Mesendoderm (in vitro differentiated cells): ENCODE data around the gene ALPP.

ENCODE experiments used
- DNase-seq: peaks from one replicate; pipeline ENCODE4 v3.0.0; 2013
- H2AK5ac ChIP-seq: 2 replicates; pipeline ENCODE4 v1.6.1; 2013; ENCODE audit warnings: low read length, inconsistent platforms
- H2BK120ac ChIP-seq: 2 replicates; pipeline ENCODE4 v1.6.1; 2013; ENCODE audit warnings: low read depth, mild to moderate bottlenecking, low read length, moderate library complexity, mixed read lengths
- H2BK15ac ChIP-seq: replicated peaks from 2 replicates; pipeline ENCODE4 v1.6.1; 2013; ENCODE audit warnings: low read depth, mild to moderate bottlenecking, moderate library complexity
- H2BK5ac ChIP-seq: 2 replicates; pipeline ENCODE4 v1.6.1; 2013; ENCODE audit warnings: low read length, inconsistent platforms
- H3K18ac ChIP-seq: 2 replicates; pipeline ENCODE4 v1.6.1; 2013; ENCODE audit warnings: mild to moderate bottlenecking, low read length, mixed read lengths
- H3K23ac ChIP-seq: one replicate; pipeline ENCODE4 v1.6.1; 2013; ENCODE audit warnings: low read length
- H3K27ac ChIP-seq: 2 replicates; pipeline ENCODE4 v1.5.1; 2013; ENCODE audit warnings: low read depth, mild to moderate bottlenecking, inconsistent platforms, low read length, moderate library complexity
- H3K27me3 ChIP-seq: 2 replicates; pipeline ENCODE4 v1.6.1; 2013; ENCODE audit warnings: low read length, control low read depth, mild to moderate bottlenecking, inconsistent platforms; ENCODE audit not compliant: insufficient read depth, poor library complexity
- H3K36me3 ChIP-seq: 2 replicates; pipeline ENCODE4 v1.6.1; 2013; ENCODE audit warnings: low read length, inconsistent platforms; ENCODE audit not compliant: control insufficient read depth, insufficient read depth
- H3K4ac ChIP-seq: one replicate; pipeline ENCODE4 v1.6.1; 2013; ENCODE audit warnings: low read depth, mild to moderate bottlenecking, low read length, moderate library complexity
- H3K4me1 ChIP-seq: 2 replicates; pipeline ENCODE4 v1.6.1; 2013; ENCODE audit warnings: low read depth, low read length, inconsistent platforms; ENCODE audit not compliant: control insufficient read depth
- H3K4me2 ChIP-seq: 2 replicates; pipeline ENCODE4 v1.6.1; 2013; ENCODE audit warnings: low read length
- H3K4me3 ChIP-seq: 2 replicates; pipeline ENCODE4 v1.5.1; 2013; ENCODE audit warnings: mild to moderate bottlenecking, low read length
- H3K56ac ChIP-seq: one replicate; pipeline ENCODE4 v1.6.1; 2013; ENCODE audit warnings: low read length
- H3K79me1 ChIP-seq: 2 replicates; pipeline ENCODE4 v1.6.1; 2013; ENCODE audit warnings: low read length, inconsistent platforms
- H3K79me2 ChIP-seq: 2 replicates; pipeline ENCODE4 v1.6.1; 2013; ENCODE audit warnings: mild to moderate bottlenecking, low read length; ENCODE audit not compliant: control insufficient read depth, insufficient read depth
- H3K9ac ChIP-seq: 2 replicates; pipeline ENCODE4 v1.6.1; 2013; ENCODE audit warnings: low read length, inconsistent platforms
- H4K5ac ChIP-seq: one replicate; pipeline ENCODE4 v1.6.1; 2013; ENCODE audit warnings: low read length
- H4K8ac ChIP-seq: one replicate; pipeline ENCODE4 v1.6.1; 2013; ENCODE audit warnings: low read depth, mild to moderate bottlenecking, control low read depth, low read length, moderate library complexity
- WGBS: extraction: QIAGEN DNeasy Blood & Tissue Kit; methylation state at CpG from one replicate; pipeline ENCODE4 v1.1.7; 2013; ENCODE audit warnings: low lambda C conversion rate, missing lambda C conversion rate; ENCODE audit not compliant: insufficient coverage; ENCODE audit errors: extremely low coverage; 5-methylcytosine and 5-hydroxymethylcytosine counted together

ALPP gene

DNA sequence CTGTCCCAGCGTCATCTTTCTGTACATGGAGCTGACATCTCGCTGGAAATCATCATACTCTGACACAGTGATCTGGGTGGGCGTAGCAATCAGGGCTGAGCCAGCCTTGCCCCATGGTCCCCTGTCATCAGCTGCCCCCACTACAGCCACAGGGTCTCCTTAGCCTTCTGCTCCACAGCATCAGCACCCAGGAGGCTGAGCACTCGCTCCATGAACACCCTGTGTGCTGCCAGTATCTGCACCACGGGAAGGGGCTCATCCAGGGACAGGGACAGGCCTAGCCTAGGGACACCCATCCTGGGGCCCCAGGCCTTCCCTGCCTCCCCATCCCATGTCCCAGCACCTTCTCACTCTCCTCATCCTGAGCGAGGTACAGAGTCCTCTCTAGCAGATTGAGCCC is 39.5 kb downstream of the ALPP start:
- no CpG with 5 or more reads among the region's 6 CpGs for WGBS
- H3K9ac ChIP-seq, result no peak overlapping the region
- H3K27ac ChIP-seq, result no peak overlapping the region
- H3K18ac ChIP-seq, result no peak overlapping the region
- H3K79me2 ChIP-seq, result no peaks in the 10 kb centered on the region
- DNase-seq, result no peak
- H2AK5ac ChIP-seq, result no peak overlapping the region
- no peaks in the 10 kb centered on the region for H3K36me3 ChIP-seq
- H2BK120ac ChIP-seq, result no peak overlapping the region
- H3K79me1 ChIP-seq, result no peaks in the 10 kb centered on the region
- no peak overlapping the region for H3K4ac ChIP-seq
- no peak overlapping the region for H4K8ac ChIP-seq
- no peak overlapping the region for H3K4me2 ChIP-seq
- no peak overlapping the region for H4K5ac ChIP-seq
- H3K23ac ChIP-seq, result no peak overlapping the region
- H3K4me1 ChIP-seq, result no peaks in the 10 kb centered on the region
- H3K27me3 ChIP-seq, result peaks cover 43% of the 10 kb centered on the region
- H3K4me3 ChIP-seq, result no peak overlapping the region
- H2BK15ac ChIP-seq, result no peak overlapping the region
- H3K56ac ChIP-seq, result no peak overlapping the region
- no peak overlapping the region for H2BK5ac ChIP-seq

DNA sequence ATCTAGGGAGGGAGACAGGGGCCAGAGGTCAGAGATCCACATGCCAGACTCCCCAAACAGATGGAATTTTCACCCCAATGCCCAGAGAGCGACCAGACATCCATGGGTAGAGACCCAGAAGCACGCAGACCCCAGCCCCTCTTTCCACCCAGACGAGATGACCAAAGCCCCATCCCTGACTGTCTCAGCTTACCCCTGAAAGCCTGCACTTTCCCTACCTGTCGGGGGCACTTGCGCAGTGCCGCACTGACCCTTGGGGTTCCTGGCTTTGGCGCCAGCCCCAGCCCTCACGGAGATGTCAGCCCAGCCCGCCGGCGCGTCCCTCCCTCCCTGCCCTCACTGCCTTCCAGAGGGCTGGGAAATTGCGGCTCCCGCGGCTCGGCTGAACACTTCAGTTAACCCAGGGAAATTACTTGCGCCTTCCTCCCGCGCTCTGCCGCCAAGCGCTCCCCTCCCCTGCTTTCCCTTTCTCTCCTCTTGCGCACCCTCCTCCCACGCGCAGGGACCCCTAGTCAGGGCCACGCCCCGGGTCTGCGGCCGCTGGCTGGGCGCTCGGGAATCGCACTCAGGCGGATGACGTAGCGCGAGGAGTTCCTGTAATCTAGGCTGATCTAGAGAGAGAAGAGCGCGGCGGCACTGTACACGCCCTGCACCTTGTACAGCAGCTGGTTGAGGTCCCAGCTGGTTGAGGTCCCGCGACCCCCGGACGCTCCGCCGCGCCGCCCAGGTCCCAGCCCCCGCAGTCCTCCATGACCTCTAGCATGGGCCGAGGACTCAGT is 40.1 kb downstream of the ALPP start:
- H3K27ac ChIP-seq, result no peak overlapping the region
- peak overlapping the region; percentile 29 for H3K9ac ChIP-seq
- H3K56ac ChIP-seq, result peak overlapping the region; percentile 76
- no peaks in the 10 kb centered on the region for H3K79me1 ChIP-seq
- no peak overlapping the region for H2BK120ac ChIP-seq
- no peaks in the 10 kb centered on the region for H3K4me1 ChIP-seq
- no peak overlapping the region for H4K8ac ChIP-seq
- peak; percentile 41 for DNase-seq
- no peak overlapping the region for H3K4me3 ChIP-seq
- H3K4me2 ChIP-seq, result peak overlapping the region; percentile 62
- WGBS, result no CpG with 5 or more reads among the region's 49 CpGs
- H3K18ac ChIP-seq, result no peak overlapping the region
- H3K36me3 ChIP-seq, result no peaks in the 10 kb centered on the region
- H2BK5ac ChIP-seq, result no peak overlapping the region
- H4K5ac ChIP-seq, result no peak overlapping the region
- H2BK15ac ChIP-seq, result no peak overlapping the region
- H3K27me3 ChIP-seq, result peaks cover 42% of the 10 kb centered on the region
- no peak overlapping the region for H3K4ac ChIP-seq
- no peak overlapping the region for H2AK5ac ChIP-seq
- H3K23ac ChIP-seq, result peak overlapping the region; percentile 45
- H3K79me2 ChIP-seq, result no peaks in the 10 kb centered on the region

DNA sequence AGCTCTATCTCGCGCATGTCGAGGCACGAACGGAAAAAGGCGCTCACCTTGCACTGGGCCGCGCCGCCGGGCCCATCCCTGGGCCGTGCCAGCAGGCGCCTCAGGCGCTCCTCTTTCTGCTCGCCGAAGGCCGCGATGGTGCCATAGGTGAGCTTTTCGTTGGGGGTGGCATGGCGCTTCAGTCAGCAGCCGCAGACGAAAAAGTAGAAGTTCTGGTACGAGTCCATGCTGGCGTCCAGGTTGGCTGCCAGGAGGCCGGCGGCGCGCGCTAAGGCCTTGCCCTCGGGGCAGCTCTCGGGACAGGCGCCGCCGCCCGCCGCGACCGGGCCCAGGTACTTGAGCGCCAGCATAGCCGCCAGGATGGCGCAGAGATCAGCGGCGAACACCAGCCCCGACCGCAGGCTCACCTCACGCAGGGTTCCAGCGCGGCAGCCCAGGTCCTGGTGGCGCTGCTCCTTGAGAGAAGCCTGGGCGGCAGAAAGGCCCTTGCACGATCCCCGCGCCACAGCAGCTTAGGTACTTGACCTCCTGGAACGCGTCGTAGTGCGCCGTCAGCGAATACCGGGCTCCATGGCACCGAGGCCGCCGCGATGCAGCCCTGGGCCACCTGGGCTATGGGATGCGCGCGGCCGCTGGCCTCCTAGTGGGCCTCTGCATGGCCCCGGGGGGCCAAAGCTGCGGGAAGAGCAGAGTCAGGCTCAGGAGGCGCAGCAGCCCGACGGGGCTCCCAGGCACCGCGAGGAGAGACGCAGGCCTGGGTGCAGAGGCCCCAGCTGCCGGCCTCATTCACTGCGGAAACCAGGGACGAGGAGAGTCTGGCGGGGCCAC is 40.9 kb downstream of the ALPP start:
- Histone ChIP-seq H3K23ac (peak overlapping the region; percentile 45), H3K79me2 (no peaks in the 10 kb centered on the region), H4K8ac (no peak overlapping the region), H3K36me3 (no peaks in the 10 kb centered on the region), H2AK5ac (no peak overlapping the region), H3K27me3 (peaks cover 44% of the 10 kb centered on the region), H3K79me1 (no peaks in the 10 kb centered on the region), H4K5ac (no peak overlapping the region), H3K4ac (no peak overlapping the region), H3K9ac (no peak overlapping the region), H2BK15ac (no peak overlapping the region), H3K4me1 (no peaks in the 10 kb centered on the region), H3K4me3 (no peak overlapping the region), H2BK5ac (no peak overlapping the region), H2BK120ac (no peak overlapping the region), H3K18ac (no peak overlapping the region), H3K27ac (no peak overlapping the region), H3K4me2 (peak overlapping the region; percentile 62), H3K56ac (peak overlapping the region; percentile 76)
- peak; percentile 49 for DNase-seq
- no CpG with 5 or more reads among the region's 79 CpGs for WGBS

DNA sequence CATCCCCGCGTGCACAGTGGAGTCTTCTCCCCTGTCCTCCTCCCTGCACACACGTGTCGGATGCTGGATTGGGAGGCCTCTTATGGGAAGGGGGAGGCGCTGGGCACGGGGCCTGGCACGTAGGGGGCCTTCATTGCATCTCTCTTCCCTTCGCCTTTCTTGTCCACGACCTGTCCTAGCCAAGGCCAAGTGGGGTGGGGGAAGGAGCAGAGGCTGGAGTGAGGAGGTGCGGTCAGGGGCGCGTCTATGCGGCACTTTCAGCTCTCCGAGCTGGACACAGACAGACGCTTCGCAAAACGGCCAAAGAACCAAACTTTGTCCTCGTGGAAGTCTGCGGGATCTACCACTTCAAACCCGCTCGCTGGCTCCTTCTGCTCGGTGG is 41.5 kb downstream of the ALPP start:
- Histone ChIP-seq H3K9ac (no peak overlapping the region), H2BK15ac (no peak overlapping the region), H3K36me3 (no peaks in the 10 kb centered on the region), H3K79me1 (no peaks in the 10 kb centered on the region), H2AK5ac (no peak overlapping the region), H3K56ac (peak overlapping the region; percentile 1), H2BK5ac (no peak overlapping the region), H3K79me2 (no peaks in the 10 kb centered on the region), H3K18ac (no peak overlapping the region), H3K27ac (no peak overlapping the region), H3K4me3 (no peak overlapping the region), H3K4ac (no peak overlapping the region), H2BK120ac (no peak overlapping the region), H3K27me3 (peaks cover 44% of the 10 kb centered on the region), H4K5ac (no peak overlapping the region), H3K4me2 (peak overlapping the region; percentile 30), H3K4me1 (no peaks in the 10 kb centered on the region), H3K23ac (peak overlapping the region; percentile 45), H4K8ac (no peak overlapping the region)
- peak; percentile 33 for DNase-seq
- WGBS, result no CpG with 5 or more reads among the region's 22 CpGs

DNA sequence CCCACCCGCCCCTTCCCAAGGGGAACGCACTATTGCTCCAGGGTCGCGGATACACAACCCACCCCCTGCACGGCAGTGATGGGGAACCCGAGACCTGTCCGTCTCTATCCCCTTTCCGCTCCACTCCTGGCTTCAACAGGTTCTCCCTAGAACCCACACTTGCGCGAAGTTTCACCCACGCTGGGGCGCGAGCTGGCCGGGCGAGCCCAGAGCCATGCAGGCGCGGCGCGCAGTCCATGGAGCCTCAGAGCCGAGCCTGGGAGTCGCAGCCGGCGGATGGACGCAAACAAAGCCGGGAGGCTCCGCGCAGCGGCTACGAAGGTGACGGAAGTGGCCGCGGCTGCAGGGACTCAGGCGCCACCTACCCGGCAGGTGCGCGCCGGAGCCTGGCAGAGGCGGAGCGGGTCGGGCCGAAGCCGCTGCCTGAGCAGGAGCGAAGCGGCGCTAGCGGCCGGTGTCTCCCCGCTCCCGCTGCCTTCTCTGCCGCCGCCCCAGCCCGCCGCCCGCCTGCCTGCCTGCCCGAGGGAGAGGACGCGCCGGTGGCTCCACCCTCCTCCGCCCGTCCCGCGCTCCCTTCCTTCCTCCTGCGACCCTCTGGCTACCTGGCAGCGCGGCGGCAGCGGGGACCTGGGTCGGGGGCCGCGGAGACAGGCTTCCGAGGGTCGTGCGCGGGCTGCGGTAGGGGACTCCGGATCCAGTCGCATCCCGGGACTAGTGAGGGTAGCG is 42.1 kb downstream of the ALPP start:
- Histone ChIP-seq H3K56ac (peak overlapping the region; percentile 38), H3K9ac (no peak overlapping the region), H3K36me3 (no peaks in the 10 kb centered on the region), H3K4me1 (no peaks in the 10 kb centered on the region), H2BK120ac (no peak overlapping the region), H3K27me3 (peaks cover 44% of the 10 kb centered on the region), H3K79me1 (no peaks in the 10 kb centered on the region), H3K23ac (peak overlapping the region; percentile 15), H4K8ac (no peak overlapping the region), H3K79me2 (no peaks in the 10 kb centered on the region), H3K4me3 (no peak overlapping the region), H2AK5ac (no peak overlapping the region), H3K18ac (no peak overlapping the region), H3K27ac (no peak overlapping the region), H4K5ac (no peak overlapping the region), H3K4ac (no peak overlapping the region), H2BK15ac (no peak overlapping the region), H3K4me2 (peak overlapping the region; percentile 30), H2BK5ac (no peak overlapping the region)
- peak; percentile 72 for DNase-seq
- no CpG with 5 or more reads among the region's 79 CpGs for WGBS
